ENCODE results near the gene ZFP30.
"Not testable (repeated sequence)": the region's sequence is repeated elsewhere in the genome, so short reads cannot be mapped to it uniquely, and the experiment has no call there.

Gene ZFP30

DNA sequence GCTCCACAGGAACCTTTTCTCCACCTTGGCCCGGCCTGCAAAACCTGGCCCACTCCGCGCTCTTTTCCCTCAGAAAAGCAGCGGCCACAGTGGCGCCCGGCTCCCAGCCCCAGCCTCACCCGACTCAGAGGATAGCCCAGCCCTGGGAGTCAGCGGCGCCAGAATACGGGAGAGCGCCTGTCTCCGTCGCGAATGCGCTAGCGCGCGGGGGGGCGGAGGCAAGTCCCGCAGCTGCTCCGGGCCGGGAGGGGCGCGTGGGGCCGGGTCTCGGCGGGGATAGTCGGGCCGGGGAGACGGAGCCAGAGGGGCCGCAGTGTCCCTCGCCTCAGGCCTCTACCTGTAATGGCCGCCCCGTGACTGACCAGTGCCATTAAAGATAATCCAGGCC is at the start of gene ZFP30:
ZFP30 (minus strand) TSS at position 165 of the 388 bp plus-strand sequence. CDS start 7,643 bp downstream, outside the sequence.
- peak; percentile 50 to 67 (median 64) for DNase-seq (ENCODE audit: low read depth in 4 of 4, low spot score in 1 of 4)

DNA sequence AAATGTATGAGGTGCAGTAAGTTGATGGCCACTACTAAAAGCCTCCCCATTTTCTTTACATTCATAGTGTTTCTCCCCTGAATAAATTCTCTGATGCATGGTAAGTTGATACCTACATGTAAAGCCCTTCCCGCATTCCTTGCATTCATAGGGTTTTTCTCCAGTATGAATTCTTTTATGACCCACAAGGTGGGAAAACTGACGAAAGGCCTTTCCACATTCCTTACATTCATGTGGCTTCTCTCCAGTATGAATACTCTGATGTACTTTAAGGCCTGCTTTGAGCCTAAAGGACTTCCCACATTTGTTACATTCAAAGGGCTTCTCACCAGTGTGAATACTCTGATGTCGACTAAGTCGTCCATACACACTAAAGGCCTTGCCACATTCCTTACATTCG is 43.8 kb upstream of the ZFP30 start:
- no peak for DNase-seq (ENCODE audit: low read depth in 4 of 4, low spot score in 1 of 4)

DNA sequence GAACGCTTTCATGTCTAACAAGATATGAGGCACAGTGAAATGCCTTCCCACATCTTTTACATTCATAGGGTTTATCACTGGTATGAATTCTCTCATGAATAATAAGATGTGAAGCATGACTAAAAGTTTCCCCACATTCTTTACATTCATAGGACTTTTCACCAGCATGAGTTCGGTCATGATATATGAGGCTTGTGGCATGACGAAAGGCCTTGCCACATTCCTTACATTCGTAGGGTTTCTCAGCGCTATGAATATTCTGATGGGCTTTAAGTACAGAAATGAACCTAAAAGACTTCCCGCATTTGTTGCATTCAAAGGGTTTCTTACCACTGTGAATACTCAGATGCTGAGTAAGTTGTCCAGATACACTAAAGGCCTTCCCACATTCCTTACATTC is 43.0 kb upstream of the ZFP30 start:
- DNase-seq (ENCODE audit: low read depth in 4 of 4, low spot score in 1 of 4), result no peak

DNA sequence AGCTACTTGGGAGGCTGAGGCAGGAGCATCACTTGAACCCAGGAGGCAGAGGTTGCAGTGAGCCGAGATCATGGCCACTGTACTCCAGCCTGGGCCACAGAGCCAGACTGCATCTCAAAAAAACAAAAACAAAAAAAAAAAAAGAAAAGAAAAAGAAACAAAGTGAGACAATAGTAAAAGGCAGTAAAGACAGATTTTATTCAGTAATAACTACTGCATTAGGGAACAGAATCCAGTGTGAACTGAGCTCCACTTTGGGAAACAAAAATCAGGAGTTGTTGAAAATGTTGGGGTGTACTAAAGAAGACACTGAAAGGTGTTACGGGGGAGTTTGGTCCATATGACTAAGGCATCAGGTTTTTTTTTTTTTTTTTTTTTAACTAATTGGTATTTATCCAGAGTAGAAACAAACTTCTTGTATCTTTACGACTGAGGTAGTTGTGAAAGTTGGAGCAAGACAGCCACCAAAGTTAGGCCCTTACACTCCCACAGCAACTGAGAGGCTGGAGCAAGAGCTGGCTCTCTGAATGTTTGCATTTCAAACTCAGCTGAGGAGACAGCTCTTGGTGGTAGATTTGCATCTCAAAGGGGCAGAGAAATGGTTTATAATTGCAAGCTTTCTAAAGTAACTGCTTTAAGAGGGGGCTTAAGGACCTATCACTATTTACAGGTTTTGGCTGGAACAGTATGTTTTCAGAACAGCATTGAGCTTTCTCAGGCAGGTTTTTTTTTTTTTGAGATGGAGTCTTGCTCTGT is 40.1 kb upstream of the ZFP30 start:
- DNase-seq (ENCODE audit: low read depth in 4 of 4, low spot score in 1 of 4), result no peak

DNA sequence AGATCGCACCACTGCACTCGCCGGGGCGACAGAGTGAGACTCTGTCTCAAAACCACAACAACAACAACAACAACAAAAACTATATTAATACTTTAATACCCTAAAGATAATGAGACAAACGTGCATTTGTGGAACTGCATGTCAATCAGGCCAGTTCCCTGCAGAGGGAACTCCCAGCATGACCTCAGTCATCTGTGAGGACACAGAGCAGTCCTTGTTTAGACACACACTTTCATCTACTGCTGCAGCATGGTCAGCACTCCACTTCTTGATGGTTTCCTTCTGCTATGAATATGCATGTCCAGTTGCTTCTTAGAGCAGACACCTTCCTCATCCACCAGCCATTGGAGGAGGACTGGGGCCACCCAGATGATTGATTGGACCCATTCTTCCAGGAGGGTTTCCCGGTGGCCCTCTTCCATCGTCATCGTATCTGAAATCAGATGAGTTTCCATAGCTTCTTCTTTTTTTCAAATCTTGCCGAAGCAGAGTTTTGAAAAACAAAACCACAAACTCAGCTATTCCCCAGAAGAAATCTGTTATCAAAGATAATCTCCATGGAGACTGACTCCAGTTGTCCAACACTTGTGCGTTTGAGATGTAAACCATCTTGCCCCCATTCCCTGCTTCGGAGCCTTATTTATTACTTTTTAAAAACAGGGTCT is 37.8 kb upstream of the ZFP30 start:
- DNase-seq (ENCODE audit: low read depth in 4 of 4, low spot score in 1 of 4), result no peak

DNA sequence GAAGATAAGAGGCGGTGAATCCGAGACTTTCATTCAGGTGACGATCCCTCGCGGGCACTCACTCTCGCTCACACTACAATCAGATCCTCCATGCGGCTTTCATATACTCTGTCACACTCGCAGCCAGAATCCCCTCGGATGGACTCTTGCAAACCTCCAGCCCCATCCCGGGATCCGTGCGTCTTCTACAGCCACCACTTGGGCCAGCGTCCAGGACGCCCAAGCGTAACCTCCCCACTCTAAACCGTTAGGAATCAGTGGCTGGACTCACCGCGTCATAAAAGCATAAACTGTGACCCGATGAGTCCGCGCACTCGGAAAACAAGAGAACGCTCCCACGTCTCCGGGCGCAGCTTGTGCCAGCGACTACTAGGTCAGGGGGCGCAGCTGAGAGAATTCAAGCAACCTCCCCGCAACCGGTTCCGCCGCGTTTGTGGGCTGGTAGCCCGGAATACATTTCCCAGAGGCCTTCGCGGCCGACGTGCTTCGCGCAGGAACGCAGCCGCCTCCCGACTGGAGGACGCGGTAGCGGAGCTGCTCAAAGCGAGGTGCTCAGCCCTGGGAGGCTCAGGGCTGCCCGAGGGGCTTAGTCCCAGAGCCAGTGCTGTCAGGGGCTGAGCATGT is 36.7 kb upstream of the ZFP30 start:
- peak; percentile 40 to 75 (median 58) for DNase-seq (ENCODE audit: low read depth in 4 of 4, low spot score in 1 of 4)

DNA sequence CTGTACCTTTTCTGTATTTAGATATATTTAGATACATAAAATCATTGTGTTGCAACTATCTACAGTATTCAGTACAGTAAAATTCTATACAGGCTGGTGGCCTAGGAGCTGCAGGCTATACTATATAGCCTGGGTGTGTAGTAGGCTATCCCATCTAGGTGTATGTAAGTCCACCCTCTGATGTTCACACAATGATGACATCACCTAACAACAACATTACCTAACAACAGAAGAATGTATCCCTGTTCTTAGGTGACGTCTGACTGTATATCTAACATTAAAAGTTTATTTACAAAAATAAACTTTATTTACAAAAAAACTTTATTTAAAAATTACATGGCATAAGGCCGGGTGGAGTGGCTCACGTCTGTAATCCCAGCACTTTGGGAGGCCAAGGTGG is 28.3 kb upstream of the ZFP30 start:
- no peak for DNase-seq (ENCODE audit: low read depth in 4 of 4, low spot score in 1 of 4)

DNA sequence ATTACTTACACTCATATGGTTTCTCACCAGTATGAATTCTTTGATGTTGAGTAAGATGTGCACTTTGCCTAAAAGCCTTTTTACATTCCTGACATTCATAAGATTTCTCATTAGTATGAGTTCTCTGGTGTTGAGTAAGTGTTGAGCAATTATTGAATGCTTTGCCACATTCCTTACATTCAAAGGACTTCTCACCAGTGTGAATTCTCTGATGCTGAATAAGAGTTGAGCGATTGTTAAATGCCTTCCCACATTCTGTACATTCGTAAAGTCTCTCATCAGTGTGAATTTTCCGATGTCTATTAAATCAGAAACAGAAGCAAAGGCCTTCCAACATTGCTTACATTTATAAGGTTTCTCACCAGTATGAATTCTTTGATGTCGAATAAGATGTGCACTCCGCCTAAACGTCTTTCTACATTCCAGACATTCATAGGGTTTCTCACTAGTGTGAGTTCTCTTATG is 14.2 kb upstream of the ZFP30 start:
- DNase-seq (ENCODE audit: low read depth in 4 of 4, low spot score in 1 of 4), result no peak

DNA sequence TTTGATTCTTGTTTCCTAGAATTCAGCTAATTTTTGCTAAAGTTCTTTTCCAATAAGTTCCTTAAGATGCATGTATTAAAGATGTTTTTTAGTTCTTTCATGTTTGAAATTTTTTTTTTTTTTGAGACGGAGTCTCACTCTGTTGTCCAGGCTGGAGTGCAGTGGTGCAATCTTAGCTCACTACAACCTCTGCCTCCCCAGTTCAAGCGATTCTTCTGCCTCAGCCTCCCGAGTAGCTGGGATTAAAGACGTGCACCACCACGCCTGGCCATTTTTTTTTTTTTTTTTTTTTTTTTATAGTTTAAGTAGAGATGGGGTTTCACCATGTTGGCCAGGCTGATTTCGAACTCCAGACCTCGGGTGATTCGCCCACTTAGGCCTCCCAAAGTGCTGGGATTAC is 1.9 kb upstream of the ZFP30 start:
- not testable (repeated sequence) for DNase-seq (ENCODE audit: low read depth in 4 of 4, low spot score in 1 of 4)

DNA sequence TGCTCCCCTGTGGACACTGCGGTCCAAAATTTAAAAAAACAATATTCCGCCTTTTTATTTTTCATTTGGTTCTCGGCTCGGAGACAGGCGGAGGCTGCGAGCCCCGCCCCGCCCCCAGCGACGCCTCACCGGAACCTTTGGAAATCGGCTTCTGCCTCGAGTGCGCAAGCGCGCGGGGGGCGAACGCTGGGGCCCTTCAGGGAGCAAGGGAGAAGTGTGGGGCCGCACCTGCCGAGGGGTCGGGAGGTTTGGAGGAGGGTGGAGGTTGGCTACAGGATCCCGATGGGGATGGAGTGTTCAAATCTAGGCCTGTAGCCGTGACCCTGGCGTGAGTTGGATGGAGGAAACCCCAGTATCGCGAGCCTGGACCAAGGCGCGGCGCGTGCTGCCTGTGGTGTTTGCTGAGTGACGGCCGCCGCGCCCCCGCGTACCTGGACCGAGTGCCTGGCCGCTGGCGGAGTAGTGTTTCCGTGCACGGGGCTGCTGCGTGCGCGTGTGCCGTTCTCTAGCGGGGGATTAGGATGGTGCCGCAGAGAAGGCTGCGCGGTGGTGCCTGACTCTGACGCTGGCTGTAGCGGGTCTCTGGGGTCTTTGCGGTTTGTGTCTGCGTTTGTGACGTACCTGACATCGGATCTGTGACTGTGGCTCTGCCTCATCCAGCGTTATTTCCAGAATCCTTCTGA is 565 bp upstream of the ZFP30 start:
- DNase-seq (ENCODE audit: low read depth in 4 of 4, low spot score in 1 of 4), result peak; percentile 65 to 86 (median 75)

DNA sequence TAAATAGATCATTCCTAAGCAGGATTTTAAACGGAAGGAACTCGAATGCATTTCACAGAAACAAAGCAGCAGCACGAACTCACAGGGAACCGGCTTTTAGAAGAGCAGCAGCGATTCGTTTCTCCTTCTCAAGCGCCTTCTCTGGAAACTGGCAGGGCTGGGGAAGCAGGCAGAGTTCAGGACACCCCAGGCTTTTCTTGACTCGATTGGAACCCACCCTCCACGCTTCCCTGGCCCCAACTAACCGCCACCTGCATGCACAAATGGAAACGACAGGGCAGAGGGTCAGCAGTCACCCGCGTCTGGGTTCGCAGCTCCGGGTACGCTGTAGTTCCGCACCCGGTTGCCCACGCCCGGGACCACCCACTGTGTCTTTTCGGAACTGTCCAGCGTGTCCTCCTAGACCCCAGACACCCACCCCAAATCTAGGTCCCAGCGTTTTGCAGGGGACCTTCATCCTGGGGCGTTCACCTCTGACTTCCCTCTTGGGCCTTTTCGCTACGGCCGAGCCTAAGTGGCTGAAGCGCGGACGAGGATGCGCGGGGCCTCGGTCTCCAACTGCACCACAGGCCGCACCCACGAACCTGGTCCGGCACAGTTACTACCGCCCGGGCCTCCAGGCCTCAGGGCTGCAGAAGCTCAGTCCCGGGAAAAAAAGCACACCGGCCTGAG is 500 bp downstream of the ZFP30 start:
- DNase-seq (ENCODE audit: low read depth in 4 of 4, low spot score in 1 of 4), result peak; percentile 1 to 6 (median 5)

DNA sequence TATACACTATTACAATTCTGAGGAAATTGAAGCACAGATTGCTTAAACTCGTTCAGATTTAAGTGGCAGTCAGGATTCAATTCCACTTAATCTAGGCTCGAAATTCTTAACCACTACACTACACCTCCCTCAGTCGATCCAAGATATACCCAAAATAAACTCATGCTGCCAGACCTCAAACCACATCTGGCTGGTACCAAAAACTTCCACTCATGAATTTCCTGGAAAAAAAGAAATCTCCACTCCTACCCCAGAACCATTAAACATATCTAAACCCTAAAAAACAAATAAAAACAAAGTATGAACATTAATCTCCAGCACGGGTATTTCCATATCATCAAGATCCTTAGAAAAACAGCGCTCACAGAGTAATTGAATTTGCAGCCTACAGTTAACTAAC is 1.1 kb downstream of the ZFP30 start:
- DNase-seq (ENCODE audit: low read depth in 4 of 4, low spot score in 1 of 4), result no peak

DNA sequence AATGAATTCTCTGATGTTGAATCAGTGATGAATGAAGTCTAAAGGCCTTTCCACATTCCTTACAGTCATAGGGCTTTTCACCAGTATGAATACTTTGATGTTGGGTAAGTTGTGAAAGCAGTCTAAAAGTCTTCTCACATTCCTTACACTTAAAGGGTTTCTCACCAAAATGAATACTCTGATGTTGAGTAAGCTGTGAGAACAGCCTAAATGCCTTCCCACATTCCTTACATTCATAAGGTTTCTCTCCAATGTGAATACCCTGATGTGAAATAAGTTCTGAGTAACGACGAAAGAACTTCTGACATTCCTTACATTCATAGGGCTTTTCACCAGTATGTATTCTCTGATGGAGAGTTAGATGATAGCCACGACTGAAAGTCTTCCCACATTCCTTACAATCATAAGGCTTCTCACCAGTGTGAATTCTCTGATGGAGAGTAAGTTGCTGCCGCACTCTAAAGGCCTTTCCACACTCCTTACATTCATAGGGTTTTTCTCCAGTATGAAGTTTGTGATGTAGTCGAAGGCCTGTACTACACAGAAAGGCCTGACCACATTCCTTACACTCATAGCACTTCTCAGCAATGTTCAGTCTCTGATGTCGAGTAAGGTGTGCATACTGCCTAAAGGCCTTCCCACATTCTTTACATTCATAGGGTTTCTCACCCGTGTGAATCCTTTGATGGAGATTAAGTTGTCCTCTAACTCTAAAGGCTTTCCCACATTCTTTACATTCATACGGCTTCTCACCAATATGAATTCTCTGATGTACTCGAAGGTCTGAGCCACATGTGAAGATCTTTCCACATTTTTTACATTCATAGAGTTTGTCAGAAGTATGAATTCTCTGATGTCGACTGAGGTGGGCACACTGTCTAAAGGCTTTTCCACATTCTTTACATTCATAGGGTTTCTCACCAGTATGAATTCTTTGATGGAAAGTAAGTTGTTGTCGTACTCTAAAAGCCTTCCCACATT is 19.9 kb downstream of the ZFP30 start:
- no peak for DNase-seq (ENCODE audit: low read depth in 4 of 4, low spot score in 1 of 4)

DNA sequence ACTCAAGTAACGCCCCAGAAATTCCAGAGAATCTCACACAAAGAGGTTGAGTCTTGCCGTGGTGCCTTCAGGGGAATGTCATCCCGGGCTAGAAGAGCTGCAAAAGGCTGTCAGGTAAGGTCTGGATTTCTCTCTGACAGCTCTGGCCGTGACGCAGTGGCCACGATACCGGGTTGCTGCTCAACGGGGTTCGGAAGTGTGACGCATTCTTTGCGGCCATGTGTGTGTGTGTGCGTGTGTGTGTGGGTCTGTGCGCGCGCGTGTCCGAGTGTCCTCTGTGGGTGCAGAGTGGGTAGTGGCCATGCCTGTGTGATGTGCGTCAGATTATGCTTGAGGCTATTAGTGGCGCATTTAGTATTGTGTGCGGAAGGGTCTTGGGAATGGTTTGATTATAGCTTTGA is 60.3 kb downstream of the ZFP30 start:
- DNase-seq (ENCODE audit: low read depth in 4 of 4, low spot score in 1 of 4), result peak in 3 of 4 experiments; percentile 2 to 38 (median 18)

DNA sequence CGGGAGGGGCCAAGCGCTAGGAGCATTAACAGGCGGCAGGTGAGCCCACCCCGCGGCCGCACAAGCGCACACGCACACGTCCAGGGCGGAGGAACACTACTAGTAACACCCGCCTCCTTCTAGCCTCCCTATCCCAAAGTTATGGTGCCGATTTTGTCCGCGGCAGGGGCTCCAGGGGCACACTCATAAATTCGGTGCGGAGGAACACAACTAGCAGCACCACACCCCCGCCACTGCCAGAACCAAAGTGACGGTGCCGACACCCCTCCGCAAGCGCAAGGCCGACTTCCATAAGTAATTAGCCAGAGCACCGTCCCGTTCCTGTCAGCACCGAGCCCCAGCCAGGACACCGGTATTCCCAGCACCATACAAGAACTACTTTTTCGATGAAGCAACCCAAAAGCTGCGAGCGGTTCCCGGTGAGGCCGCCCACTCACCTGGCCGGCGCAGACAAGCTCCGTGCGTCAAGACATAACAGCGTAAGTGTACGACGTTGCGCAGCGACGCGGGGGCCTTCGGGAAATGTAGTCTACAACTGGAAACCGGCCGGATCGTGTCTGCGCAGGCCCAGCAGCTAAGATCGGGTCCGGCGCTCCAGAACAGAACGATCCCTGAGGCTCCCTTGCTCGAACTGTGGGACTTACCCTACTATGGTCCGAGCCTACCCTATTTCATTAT is 60.8 kb downstream of the ZFP30 start, which contains the start of the genes ZNF540 and ZNF571:
ZNF540 (plus strand) TSS at position 573 of the 678 bp plus-strand sequence. CDS start 3,572 bp downstream, outside the sequence.
ZNF571 (minus strand) TSS at position 489 of the 678 bp plus-strand sequence. CDS start 8,116 bp downstream, outside the sequence.
- DNase-seq (ENCODE audit: low read depth in 4 of 4, low spot score in 1 of 4), result peak; percentile 79 to 89 (median 88)

DNA sequence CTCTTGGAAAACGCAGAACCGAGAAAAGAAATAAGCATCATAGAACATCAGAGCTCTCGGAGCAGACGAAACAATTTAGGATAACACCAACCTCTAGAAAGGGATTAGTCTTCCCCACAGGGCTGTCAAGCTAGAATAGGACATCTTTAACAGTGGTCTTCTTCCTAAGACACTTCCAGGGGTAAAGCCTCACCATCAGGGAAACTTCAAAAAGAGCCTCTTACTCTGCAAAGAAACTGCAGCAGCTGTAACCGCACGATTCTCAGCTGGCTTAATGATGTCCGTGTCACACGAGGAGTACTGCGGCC is 61.3 kb downstream of the ZFP30 start:
- DNase-seq (ENCODE audit: low read depth in 4 of 4, low spot score in 1 of 4), result no peak

DNA sequence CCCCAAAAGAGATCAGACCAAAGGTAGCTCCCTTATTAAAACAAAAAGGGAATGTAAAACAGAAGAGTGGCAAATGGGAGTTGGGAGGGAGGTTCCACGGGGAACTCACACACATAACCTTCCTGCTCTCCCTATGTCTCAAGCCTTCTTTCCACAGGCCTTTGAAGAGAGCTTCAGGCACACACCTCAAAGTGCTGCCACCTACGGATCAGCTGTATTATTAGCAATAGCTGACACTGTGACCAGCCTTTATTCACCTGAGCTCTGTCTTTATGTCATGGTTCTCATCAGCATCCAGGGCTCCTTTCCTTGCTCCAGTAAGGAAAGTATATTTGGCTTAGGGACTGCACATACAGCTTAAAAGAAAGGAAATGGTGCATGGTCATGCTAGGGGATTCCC is 71.9 kb downstream of the ZFP30 start:
- DNase-seq (ENCODE audit: low read depth in 4 of 4, low spot score in 1 of 4), result no peak

DNA sequence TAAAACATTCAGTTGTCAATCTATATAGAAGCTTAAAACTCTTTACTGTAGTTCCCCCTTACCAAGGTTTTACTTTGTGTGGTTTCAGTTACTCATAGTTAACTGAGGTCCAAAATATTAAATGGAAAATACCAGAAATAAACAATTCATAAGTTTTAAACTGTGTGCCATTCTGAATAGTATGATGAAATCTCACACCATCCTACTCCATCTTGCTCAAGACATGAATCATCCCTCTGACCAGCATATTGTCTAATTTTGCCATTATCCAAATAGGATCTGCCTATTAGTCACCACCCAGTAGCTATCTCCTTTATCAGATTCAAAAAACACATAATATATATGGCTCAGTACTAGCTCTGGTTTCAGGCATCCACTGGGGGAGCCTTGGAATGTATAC is 83.1 kb downstream of the ZFP30 start:
- DNase-seq (ENCODE audit: low read depth in 4 of 4, low spot score in 1 of 4), result no peak

DNA sequence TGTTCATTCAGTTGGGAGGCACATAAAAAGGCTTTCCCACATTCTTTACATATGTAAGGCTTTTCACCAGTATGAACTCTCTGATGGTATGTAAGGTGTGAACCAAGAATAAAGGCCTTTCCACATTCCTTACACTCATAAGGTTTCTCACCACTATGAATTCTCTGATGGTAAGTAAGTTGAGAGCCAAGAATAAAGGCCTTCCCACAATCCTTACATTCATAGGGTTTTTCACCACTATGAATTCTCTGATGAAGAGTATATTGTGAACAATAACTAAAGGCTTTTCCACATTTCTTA is 89.9 kb downstream of the ZFP30 start:
- no peak for DNase-seq (ENCODE audit: low read depth in 4 of 4, low spot score in 1 of 4)

Data from stimulated activated CD4-positive, alpha-beta T cell treated with anti-CD3 and anti-CD28 coated beads, Interleukin-1b, Interleukin-23, amount 100 ng/mL, for 24 hours (primary cell).